Frontal cortex (tissue), 4 donors: Measurements from ENCODE around the gene XYLT1. TPM values are rescaled to one million over a fixed set of nuclear protein-coding genes. Genes with fewer than 3 reads are reported as not detected.

Experiments used
- DNase-seq, 2 donors: peaks; one replicate each; pipeline ENCODE4 v3.0.0; 2012; ENCODE audit warnings: low spot score in 2 of 2
- FAIRE-seq: peaks from 2 replicates; lab custom pipeline; 2012; peaks lifted over from hg19 to GRCh38; lab: Jason Lieb, UNC
- total RNA-seq: library from RNA; depleted of rRNA; stranded (reverse); fragments of >200 nt; gene quantifications from one replicate; pipeline ENCODE4 v1.2.3, GENCODE V29; 2014
- donor health status: control.
- donor health status: control.
- donor health status: control.

Gene XYLT1
- total RNA-seq, 1 donor from 2014 or later, result 28.9 TPM

GRCh38 chr16:17365591-17366298, 105.0 kb downstream of the XYLT1 start:
- no peak for DNase-seq
- no peak for FAIRE-seq

- DNase-seq (no peak), FAIRE-seq (no peak)
These were observed 105.6 kb downstream of the XYLT1 start for GRCh38 chr16:17365211-17365541.

DNA sequence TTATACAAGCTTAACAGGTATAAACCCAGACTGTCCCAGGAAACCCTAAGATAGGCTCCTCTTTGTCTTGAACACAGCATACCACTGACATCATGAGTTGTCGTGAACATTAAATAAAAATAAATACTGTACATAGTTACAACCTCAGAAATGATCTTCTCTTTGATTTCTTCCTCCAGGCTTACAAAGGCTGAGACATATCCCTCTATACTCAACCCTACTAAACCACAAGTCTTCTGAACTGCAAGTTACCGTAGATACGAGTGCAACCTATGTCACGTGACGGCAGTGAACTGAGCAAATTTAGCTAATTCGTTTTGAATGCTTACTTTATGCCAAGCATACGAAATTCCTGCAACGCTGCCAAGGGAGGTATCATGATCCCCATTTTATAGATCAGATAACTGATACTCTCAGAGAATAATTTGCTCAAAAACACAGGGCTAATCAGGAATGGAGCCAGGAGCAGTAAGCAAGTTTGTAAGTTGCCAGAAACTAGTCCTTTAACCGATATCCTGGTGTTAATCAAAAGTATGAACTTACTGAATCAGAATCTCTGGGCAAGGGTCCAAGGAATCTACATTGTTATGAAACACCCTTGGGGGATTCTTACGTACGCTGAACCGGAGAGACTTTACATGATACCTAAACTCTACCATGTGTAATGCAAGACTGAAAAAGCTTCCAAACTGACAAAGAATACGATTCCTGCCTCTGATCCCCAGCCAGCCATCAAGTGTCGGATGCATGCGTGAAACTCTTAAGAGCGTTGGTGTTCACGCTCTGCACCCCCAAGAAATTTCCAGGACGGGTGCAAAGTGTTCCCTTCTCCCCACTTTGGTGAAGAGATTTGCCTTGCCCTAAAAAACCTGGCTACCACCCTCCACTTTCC, 106.2 kb downstream of the XYLT1 start:
- DNase-seq, result no peak
- no peak for FAIRE-seq

DNA sequence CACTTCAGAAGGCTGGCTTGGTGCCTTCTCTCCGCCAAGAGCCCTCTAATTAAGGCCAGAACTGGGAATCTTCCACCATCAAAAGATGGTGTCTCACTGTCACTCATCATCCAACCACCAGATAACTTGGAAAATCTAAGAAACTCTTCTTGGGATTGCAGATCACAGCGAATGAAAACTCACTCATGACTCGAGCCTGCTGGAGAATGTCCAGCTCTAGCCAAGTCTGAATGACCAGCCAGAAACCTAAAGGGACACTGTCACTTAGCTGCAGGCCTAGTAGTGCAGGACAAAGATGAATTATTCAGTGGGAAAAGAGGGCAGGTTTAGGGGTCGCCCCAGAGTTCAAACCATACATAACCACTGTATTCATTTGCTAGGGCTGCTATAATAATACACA, 107.8 kb downstream of the XYLT1 start:
- no peak for DNase-seq
- no peak for FAIRE-seq

- DNase-seq, result no peak
- FAIRE-seq, result no peak
These were observed 108.6 kb downstream of the XYLT1 start for GRCh38 chr16:17362183-17362582.

- FAIRE-seq (no peak), DNase-seq (no peak)
These were observed 110.1 kb downstream of the XYLT1 start for GRCh38 chr16:17360693-17361122.

GRCh38 chr16:17359788-17360390, 110.9 kb downstream of the XYLT1 start:
- FAIRE-seq (no peak), DNase-seq (no peak)

DNA sequence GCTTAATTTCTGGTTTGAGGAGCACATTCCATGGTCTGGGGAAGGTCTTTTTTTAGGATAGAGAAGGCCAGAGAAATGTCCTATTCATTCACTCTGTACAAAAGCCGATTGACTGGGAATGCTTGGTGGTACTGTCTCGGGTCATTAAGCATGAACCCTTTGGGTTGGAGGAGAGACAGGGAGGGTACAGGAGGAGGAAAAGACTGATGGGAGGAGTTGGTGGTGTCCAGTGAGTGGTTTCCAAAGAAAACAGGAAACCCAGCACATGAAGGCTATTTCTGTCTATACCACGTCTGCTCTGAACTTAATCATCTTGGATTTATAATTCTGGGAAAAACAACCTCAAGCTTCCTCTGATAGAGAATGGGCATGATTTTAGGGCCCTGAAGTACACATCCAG, 111.9 kb downstream of the XYLT1 start:
- DNase-seq, result no peak
- no peak for FAIRE-seq

DNA sequence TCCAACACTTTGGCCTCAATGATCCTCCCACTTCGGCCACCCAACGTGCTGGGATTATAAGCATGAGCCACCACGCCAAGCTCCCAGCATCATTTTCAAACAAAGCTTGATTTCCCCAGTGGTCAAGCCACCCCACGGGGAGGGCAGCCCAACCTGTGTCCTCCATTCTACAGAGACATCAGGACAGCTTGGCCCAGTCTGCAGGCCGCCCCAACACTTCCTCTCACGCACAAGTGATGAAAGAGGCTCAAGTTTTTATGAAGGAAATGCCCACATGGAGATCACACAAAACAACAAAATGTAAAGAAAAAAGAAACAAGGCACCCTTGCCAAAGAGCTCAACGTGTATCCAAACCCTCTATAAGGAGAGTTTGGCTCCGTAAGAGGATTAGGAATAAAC, 112.4 kb downstream of the XYLT1 start:
- DNase-seq, result no peak
- FAIRE-seq, result no peak

DNA sequence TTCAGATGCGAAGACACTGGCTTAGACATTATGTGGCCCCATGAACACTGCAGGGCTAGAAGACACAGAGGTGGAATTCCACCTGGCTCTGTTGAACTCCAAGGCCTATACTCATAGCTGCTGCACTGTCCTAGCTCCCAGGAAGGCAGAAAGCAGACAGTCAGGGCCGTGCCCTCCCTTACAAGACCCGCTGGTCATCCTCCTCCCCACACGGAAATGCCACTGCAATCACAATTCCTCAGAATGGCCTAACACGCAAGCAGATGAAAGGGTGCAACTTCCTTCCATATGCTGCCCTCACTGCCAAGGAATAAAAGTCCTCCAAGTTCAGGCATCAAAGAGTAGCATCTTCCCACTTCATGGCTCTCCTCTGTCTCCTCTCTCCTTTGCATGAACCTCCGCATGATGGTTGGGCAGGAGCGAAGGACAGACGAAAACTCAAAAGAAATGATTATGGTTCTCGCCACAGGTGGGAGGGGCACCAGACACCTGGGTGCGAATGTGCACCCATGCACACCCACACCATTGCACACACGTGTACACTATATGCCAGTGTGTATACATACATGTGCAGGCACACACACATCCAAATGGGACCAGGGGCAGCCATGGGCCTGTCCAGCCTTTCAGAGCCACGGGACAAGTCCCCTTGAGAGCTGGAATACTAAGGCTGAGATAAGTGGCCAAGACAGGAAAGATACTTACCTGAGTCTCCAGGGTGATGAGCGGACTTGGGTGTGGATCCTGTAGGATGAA, 113.3 kb downstream of the XYLT1 start:
- FAIRE-seq (no peak), DNase-seq (no peak)

GRCh38 chr16:17356243-17356933, 114.4 kb downstream of the XYLT1 start:
- no peak for FAIRE-seq
- no peak for DNase-seq

GRCh38 chr16:17354685-17355084, 116.1 kb downstream of the XYLT1 start:
- FAIRE-seq, result no peak

GRCh38 chr16:17354141-17354601, 116.6 kb downstream of the XYLT1 start:
- FAIRE-seq (no peak), DNase-seq (no peak)

More at GRCh38 chr16:17354685-17355084, 116.1 kb downstream of the XYLT1 start:
- no peak for DNase-seq

DNA sequence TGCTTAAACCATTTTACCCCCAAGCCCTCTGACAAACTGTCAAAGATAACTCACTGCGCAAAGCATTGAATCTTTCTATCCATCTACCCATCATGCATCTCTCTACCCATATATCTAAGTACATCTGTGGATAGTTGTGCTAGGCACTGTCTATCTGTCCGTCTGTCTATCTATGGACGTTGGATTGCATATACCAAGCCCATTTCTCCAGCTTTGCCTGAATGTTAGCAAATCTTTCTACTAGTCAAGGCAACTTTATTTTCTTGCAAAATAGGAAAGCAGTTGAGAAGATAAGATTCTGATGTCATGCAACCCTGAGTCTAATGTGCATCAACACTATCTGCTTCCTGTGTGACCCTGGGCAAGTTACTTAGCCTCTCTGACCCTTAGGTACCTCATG, 117.2 kb downstream of the XYLT1 start:
- DNase-seq (no peak), FAIRE-seq (no peak)

- FAIRE-seq, result no peak
- DNase-seq, result no peak
These were observed 119.2 kb downstream of the XYLT1 start for GRCh38 chr16:17351441-17352035.

- FAIRE-seq (no peak), DNase-seq (no peak)
These were observed 120.6 kb downstream of the XYLT1 start for GRCh38 chr16:17350207-17350606.

- no peak for FAIRE-seq
- no peak for DNase-seq
These were observed 121.9 kb downstream of the XYLT1 start for GRCh38 chr16:17348826-17349225.

- DNase-seq (no peak), FAIRE-seq (no peak)
These were observed 122.5 kb downstream of the XYLT1 start for GRCh38 chr16:17348042-17348783.
